Measurements from ENCODE around the gene PAXIP1.

Gene PAXIP1

DNA sequence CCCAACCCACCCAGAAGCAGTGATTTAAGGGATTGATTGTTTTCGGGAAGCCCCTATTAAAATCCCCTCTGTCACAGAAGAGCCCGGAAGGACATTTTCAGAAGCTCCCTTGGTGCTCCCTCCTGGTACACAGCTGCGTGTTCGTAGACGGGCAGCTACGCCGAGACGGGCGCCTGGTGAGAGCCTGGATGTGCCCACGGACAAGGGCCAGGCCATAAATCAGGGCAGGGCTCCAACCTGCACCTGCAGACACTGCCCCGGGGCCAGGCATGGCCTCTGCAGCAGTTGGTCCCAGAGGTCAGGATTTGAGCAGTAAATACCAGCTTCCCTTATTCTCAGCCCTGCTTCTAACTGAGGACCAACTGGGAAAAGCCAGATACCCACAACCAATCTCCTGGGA, 106.8 kb downstream of the PAXIP1 start:
- Histone ChIP-seq H3K9ac (ENCODE audit: low read depth in 1 of 2, low read length in 2 of 2) (no peak overlapping the region), H3K4me1 (ENCODE audit: control insufficient read depth in 1 of 2, insufficient read depth in 2 of 2, low read length in 2 of 2) (no peaks in the 10 kb centered on the region), H3K27me3 (ENCODE audit: control insufficient read depth in 1 of 2, insufficient read depth in 2 of 2, low read length in 2 of 2) (peaks cover 0 to 4% of the 10 kb centered on the region in 2 donors), H3K27ac (ENCODE audit: low read depth, low read length) (no peak overlapping the region), H3K9me3 (ENCODE audit: control insufficient read depth in 1 of 2, low read length in 2 of 2) (no peaks in the 10 kb centered on the region), H3K4me3 (ENCODE audit: low read depth in 1 of 2, low read length in 2 of 2) (no peak overlapping the region), H3K36me3 (ENCODE audit: control insufficient read depth in 1 of 2, insufficient read depth in 2 of 2, low read length in 2 of 2) (no peaks in the 10 kb centered on the region)

Data from duodenal mucosa (tissue), 2 donors.